ENCODE measurements around the gene COL1A2.

GRCh38 chr7:94352887-94353286 is 41.8 kb upstream of the COL1A2 start:
- TF ChIP-seq CTCF (IDR thresholded peaks at IDR 0.05) (no peak), ZFX (IDR thresholded peaks at IDR 0.05; ENCODE audit: borderline replicate concordance) (no peak)
